CD14-positive monocyte (primary cell): ENCODE results near the gene LCN9. TPM values are rescaled to one million over a fixed set of nuclear protein-coding genes. Genes with fewer than 3 reads are reported as not detected.

Experiments used
- DNase-seq, 3 donors: peaks; one replicate each; pipeline ENCODE4 v3.0.0-alpha.2; 2011 to 2022
- H2AFZ ChIP-seq: 2 replicates; pipeline ENCODE4 v1.6.0; 2012; ENCODE audit warnings: mild to moderate bottlenecking, low read depth, low read length, inconsistent platforms; ENCODE audit not compliant: insufficient read depth, poor library complexity, severe bottlenecking
- H3K27ac ChIP-seq, 2 donors: 1 replicate in 1 of 2; 2 replicates in 1 of 2; pipeline ENCODE4 v1.5.1; 2012 to 2013; ENCODE audit warnings: low read length in 2 of 2, control low read depth in 1 of 2, inconsistent platforms in 1 of 2, low read depth in 1 of 2, mild to moderate bottlenecking in 1 of 2
- H3K27me3 ChIP-seq, 2 donors: one replicate each; pipeline versions ENCODE4 v1.6.0 to v1.6.1; 2011 to 2013; ENCODE audit warnings: low read length in 2 of 2; ENCODE audit not compliant: control insufficient read depth in 2 of 2, insufficient read depth in 2 of 2
- H3K36me3 ChIP-seq, 2 donors: replicated peaks in 1 of 2; 1 replicate in 1 of 2; 2 replicates in 1 of 2; pipeline versions ENCODE4 v1.5.1 to v1.6.1; 2012 to 2013; ENCODE audit warnings: low read length in 2 of 2, control low read depth in 1 of 2, inconsistent platforms in 1 of 2, mild to moderate bottlenecking in 1 of 2; ENCODE audit not compliant: insufficient read depth in 2 of 2, control insufficient read depth in 1 of 2
- H3K4me1 ChIP-seq, 2 donors: 1 replicate in 1 of 2; 2 replicates in 1 of 2; pipeline versions ENCODE4 v1.5.1 to v1.6.1; 2012 to 2013; ENCODE audit warnings: low read length in 2 of 2, control low read depth in 1 of 2, inconsistent platforms in 1 of 2, mild to moderate bottlenecking in 1 of 2, moderate library complexity in 1 of 2; ENCODE audit not compliant: insufficient read depth in 2 of 2, control insufficient read depth in 1 of 2
- H3K4me2 ChIP-seq: replicated peaks from 2 replicates; pipeline ENCODE3; 2012; ENCODE audit warnings: low read length, moderate library complexity, mild to moderate bottlenecking; ENCODE audit not compliant: poor library complexity, severe bottlenecking; ENCODE audit errors: extremely low read depth
- H3K4me3 ChIP-seq, 3 experiments: fragments of 200-600 bp in 1 of 3; sonication (generic) in 1 of 3; replicated peaks in 1 of 3; 1 replicate in 2 of 3; 2 replicates in 1 of 3; pipeline ENCODE4 v1.5.1; 2011 to 2013; ENCODE audit warnings: low read length in 3 of 3, mild to moderate bottlenecking in 3 of 3, control low read depth in 2 of 3, low read depth in 2 of 3, inconsistent platforms in 1 of 3, moderate library complexity in 1 of 3
- H3K79me2 ChIP-seq: 2 replicates; pipeline ENCODE4 v1.6.0; 2012; ENCODE audit warnings: mild to moderate bottlenecking, control low read depth, inconsistent platforms, low read length, moderate library complexity; ENCODE audit not compliant: insufficient read depth
- H3K9ac ChIP-seq: 2 replicates; pipeline ENCODE4 v1.6.0; 2017; ENCODE audit warnings: low read length, mild to moderate bottlenecking; ENCODE audit not compliant: insufficient read depth, poor library complexity, severe bottlenecking
- H3K9me3 ChIP-seq, 2 donors: replicated peaks in 1 of 2; 1 replicate in 1 of 2; 2 replicates in 1 of 2; pipeline versions ENCODE4 v1.5.1 to v1.6.1; 2012 to 2013; ENCODE audit warnings: low read length in 2 of 2, control low read depth in 1 of 2; ENCODE audit not compliant: control insufficient read depth in 1 of 2, insufficient read depth in 1 of 2
- H4K20me1 ChIP-seq: 2 replicates; pipeline ENCODE4 v1.6.0; 2012; ENCODE audit warnings: mild to moderate bottlenecking, low read length, control low read depth, moderate library complexity; ENCODE audit not compliant: insufficient read depth
- H3K27ac Mint-ChIP-seq, 7 donors: one replicate each; pipeline ENCODE4 v1.8.0; 2020; ENCODE audit warnings: mild to moderate bottlenecking in 7 of 7, mixed read lengths in 7 of 7, moderate library complexity in 6 of 7, inconsistent platforms in 2 of 7
- H3K27me3 Mint-ChIP-seq, 3 donors: one replicate each; pipeline ENCODE4 v1.8.0; 2021 to 2022; ENCODE audit warnings: low read depth in 3 of 3, mild to moderate bottlenecking in 3 of 3, mixed read lengths in 3 of 3, moderate library complexity in 3 of 3, inconsistent platforms in 1 of 3
- H3K36me3 Mint-ChIP-seq, 2 donors: one replicate each; pipeline ENCODE4 v1.8.0; 2020; ENCODE audit warnings: mixed read lengths in 2 of 2, inconsistent platforms in 1 of 2, mild to moderate bottlenecking in 1 of 2
- H3K4me1 Mint-ChIP-seq: one replicate; pipeline ENCODE4 v1.8.0; 2020; ENCODE audit warnings: mild to moderate bottlenecking, mixed read lengths
- H3K4me3 Mint-ChIP-seq, 2 donors: one replicate each; pipeline ENCODE4 v1.8.0; 2020; ENCODE audit warnings: mild to moderate bottlenecking in 2 of 2, mixed read lengths in 2 of 2, moderate library complexity in 1 of 2
- H3K9me3 Mint-ChIP-seq, 7 donors: one replicate each; pipeline ENCODE4 v1.8.0; 2020 to 2022; ENCODE audit warnings: mixed read lengths in 7 of 7, mild to moderate bottlenecking in 6 of 7, moderate library complexity in 6 of 7, inconsistent platforms in 2 of 7
- WGBS: methylation state at CpG from one replicate; pipeline ENCODE4 v1.1.5; 2013; ENCODE audit warnings: missing lambda C conversion rate; ENCODE audit not compliant: insufficient coverage; 5-methylcytosine and 5-hydroxymethylcytosine counted together
- intact Hi-C, 2 donors: fragments of 100-400 bp; cut with micrococcal nuclease; formaldehyde crosslinking; loops; one replicate each; pipeline versions ENCODE4 v1.15.0 to v1.15.1; 2023
- polyA plus RNA-seq, 3 donors: library from polyadenylated mRNA; depleted of rRNA in 1 of 3; unstranded in 2 of 3; stranded (reverse) in 1 of 3; fragments of 300-500 nt in 2 of 3; fragments of >200 nt in 1 of 3; fragmentation: Illumina TruSeq in 2 of 3; gene quantifications; 1 replicate in 2 of 3; 2 replicates in 1 of 3; pipeline ENCODE4 v1.2.3, GENCODE V29; 2012 to 2021
- TF ChIP-seq, protein P1 (sequence below): fragments of 200-600 bp; IDR thresholded peaks from one replicate; pipeline ENCODE4 v1.8.0; 2022; ENCODE audit warnings: antibody characterized with exemption, mild to moderate bottlenecking

Gene LCN9
- polyA plus RNA-seq, 3 donors = not detected

DNA sequence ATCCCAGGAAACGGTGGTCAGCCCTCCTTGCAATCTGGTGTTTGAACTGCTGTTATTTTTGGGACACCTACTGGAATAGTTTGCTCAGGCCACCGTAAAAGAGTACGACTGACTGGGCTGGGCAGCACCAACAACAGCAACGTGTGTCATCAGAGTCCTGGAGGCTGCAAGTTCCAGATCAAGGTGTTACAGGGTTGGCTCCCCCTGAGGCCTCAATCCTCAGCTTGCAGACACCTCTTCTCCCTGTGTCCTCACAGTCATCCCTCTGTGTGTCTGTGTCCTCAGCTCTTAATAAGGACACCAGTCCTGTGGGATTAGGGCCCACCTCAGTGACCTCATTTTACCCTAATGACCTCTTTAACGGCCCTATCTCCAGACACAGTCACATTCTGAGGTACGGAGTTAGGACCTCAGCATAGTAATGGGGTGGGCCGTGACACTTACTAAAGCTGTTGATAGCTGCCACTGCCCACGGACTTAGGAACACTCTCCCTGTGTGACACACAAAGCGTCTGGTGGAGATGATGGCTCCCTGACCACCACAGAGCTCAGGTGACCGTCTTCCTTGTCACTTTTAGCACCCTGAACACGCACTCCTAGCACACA, 40.6 kb upstream of the LCN9 start:
- Mint-ChIP-seq H3K4me3 (no peak overlapping the region), H3K9me3 (peaks cover 0 to 15% (median 11%) of the 10 kb centered on the region in 7 donors), H3K27me3 (peaks cover 2 to 7% (median 4%) of the 10 kb centered on the region in 3 donors), H3K36me3 (no peaks in the 10 kb centered on the region), H3K4me1 (no peaks in the 10 kb centered on the region), H3K27ac (no peak overlapping the region)
- Histone ChIP-seq H3K9me3 (peaks cover 4 to 5% of the 10 kb centered on the region in 2 donors), H3K27ac (no peak overlapping the region), H3K4me3 (no peak overlapping the region), H3K4me2 (no peak overlapping the region), H4K20me1 (no peaks in the 10 kb centered on the region), H3K79me2 (no peaks in the 10 kb centered on the region), H3K4me1 (no peaks in the 10 kb centered on the region), H2AFZ (no peak overlapping the region), H3K27me3 (no peaks in the 10 kb centered on the region), H3K9ac (no peak overlapping the region), H3K36me3 (no peaks in the 10 kb centered on the region)
- DNase-seq = no peak
- TF ChIP-seq, protein P1, sequence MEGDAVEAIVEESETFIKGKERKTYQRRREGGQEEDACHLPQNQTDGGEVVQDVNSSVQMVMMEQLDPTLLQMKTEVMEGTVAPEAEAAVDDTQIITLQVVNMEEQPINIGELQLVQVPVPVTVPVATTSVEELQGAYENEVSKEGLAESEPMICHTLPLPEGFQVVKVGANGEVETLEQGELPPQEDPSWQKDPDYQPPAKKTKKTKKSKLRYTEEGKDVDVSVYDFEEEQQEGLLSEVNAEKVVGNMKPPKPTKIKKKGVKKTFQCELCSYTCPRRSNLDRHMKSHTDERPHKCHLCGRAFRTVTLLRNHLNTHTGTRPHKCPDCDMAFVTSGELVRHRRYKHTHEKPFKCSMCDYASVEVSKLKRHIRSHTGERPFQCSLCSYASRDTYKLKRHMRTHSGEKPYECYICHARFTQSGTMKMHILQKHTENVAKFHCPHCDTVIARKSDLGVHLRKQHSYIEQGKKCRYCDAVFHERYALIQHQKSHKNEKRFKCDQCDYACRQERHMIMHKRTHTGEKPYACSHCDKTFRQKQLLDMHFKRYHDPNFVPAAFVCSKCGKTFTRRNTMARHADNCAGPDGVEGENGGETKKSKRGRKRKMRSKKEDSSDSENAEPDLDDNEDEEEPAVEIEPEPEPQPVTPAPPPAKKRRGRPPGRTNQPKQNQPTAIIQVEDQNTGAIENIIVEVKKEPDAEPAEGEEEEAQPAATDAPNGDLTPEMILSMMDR = no peak
- WGBS = 83% methylated on average over 9 of the region's 11 CpGs
- intact Hi-C loops = no loop called here

DNA sequence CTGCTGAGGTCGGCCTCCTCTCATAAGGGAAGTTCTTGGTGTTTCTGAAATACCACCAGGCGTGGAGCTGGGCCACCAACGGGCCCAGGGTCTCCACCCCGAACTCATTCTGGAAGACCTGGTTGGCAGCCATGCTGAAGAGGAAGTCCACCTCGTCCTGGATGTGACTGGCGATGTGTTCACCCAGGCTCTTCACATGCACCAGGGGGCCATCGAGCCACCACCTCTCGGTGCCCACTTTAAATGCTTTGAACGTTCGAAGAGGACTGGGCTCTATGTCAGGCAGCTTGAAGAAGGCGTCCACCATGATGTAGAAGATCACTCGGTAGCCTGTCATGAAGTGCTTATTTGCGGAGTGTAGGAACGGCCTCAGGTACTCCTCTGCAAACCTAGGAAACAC, 38.8 kb upstream of the LCN9 start:
- 95% methylated on average over 10 of the region's 14 CpGs for WGBS
- H3K36me3 ChIP-seq = no peaks in the 10 kb centered on the region
- H3K4me2 ChIP-seq = no peak overlapping the region
- no peak overlapping the region for H3K27ac ChIP-seq
- Mint-ChIP-seq H3K4me3 (no peak overlapping the region), H3K27me3 (peaks cover 3 to 7% (median 3%) of the 10 kb centered on the region in 3 donors), H3K36me3 (no peaks in the 10 kb centered on the region), H3K27ac (no peak overlapping the region), H3K9me3 (peaks cover 3 to 25% (median 17%) of the 10 kb centered on the region in 7 donors), H3K4me1 (no peaks in the 10 kb centered on the region)
- TF ChIP-seq, protein P1 = no peak
- no peak overlapping the region for H3K4me3 ChIP-seq
- no peaks in the 10 kb centered on the region for H3K4me1 ChIP-seq
- no peaks in the 10 kb centered on the region for H4K20me1 ChIP-seq
- peaks cover 4 to 6% of the 10 kb centered on the region in 2 donors for H3K9me3 ChIP-seq
- H3K27me3 ChIP-seq = no peaks in the 10 kb centered on the region
- no peak for DNase-seq
- H3K79me2 ChIP-seq = no peaks in the 10 kb centered on the region
- H3K9ac ChIP-seq = no peak overlapping the region
- no peak overlapping the region for H2AFZ ChIP-seq
- intact Hi-C loops = no loop called here
